GM12891 (cell line): ENCODE measurements around the gene ZCCHC24.

Source experiments
- PAX5 ChIP-seq: IDR thresholded peaks from 2 replicates; pipeline ENCODE4 v1.6.1; 2011; ENCODE audit warnings: low read length, moderate library complexity, mild to moderate bottlenecking; ENCODE audit not compliant: insufficient read depth, severe bottlenecking
- POLR2A ChIP-seq: IDR thresholded peaks from 2 replicates; pipeline ENCODE4 v1.6.1; 2011; ENCODE audit warnings: low read depth, low read length, control low read depth
- POLR2AphosphoS5 ChIP-seq: IDR thresholded peaks from 2 replicates; pipeline ENCODE4 v1.6.1; 2011; ENCODE audit warnings: low read depth, low read length, control low read depth
- POU2F2 ChIP-seq: IDR thresholded peaks from 2 replicates; pipeline ENCODE4 v1.6.1; 2011; ENCODE audit warnings: low read depth, mild to moderate bottlenecking, control low read depth, low read length, moderate library complexity
- SPI1 ChIP-seq: IDR thresholded peaks from 2 replicates; pipeline ENCODE4 v1.6.1; 2011; ENCODE audit warnings: low read depth, low read length, control low read depth
- TAF1 ChIP-seq: IDR thresholded peaks from 2 replicates; pipeline ENCODE4 v1.6.1; 2011; ENCODE audit warnings: low read depth, low read length, control low read depth

GRCh38 chr10:79335094-79335469 lies 110.3 kb downstream of the ZCCHC24 start:
- no peak for TF ChIP-seq POLR2AphosphoS5
- no peak for TF ChIP-seq POLR2A
- TF ChIP-seq SPI1 = no peak
- no peak for TF ChIP-seq TAF1
- TF ChIP-seq POU2F2 = no peak
- no peak for TF ChIP-seq PAX5
